Ramos (cell line): Measurements from ENCODE around the gene FITM2.
"Not testable (repeated sequence)": the region's sequence is repeated elsewhere in the genome, so short reads cannot be mapped to it uniquely, and the experiment has no call there.

Experiments
- in situ Hi-C: fragments of 300-500 bp; cut with MboI; formaldehyde crosslinking; loops from one replicate; pipeline ENCODE4 v1.14.3; 2022; ENCODE audit warnings: low sequenced_read_pairs; ENCODE audit not compliant: unreplicated experiment

The FITM2 gene

GRCh38 chr20:44310664-44311639, at the start of gene FITM2:
Gene FITM2, minus strand, starts transcription at chr20:44311202. Its CDS starts 54 bp downstream, at chr20:44311148.
- in situ Hi-C loops = loop anchor here (5.0 kb wide), 1 partner anchor 94 kb away; no protein-coding TSS in a partner anchor

GRCh38 chr20:44360221-44360620, 49.2 kb upstream of the FITM2 start:
- in situ Hi-C loops = no loop called here

- in situ Hi-C loops = no loop called here
These were observed 47.8 kb upstream of the FITM2 start for GRCh38 chr20:44358776-44359175.

GRCh38 chr20:44357555-44358125, 46.6 kb upstream of the FITM2 start:
- in situ Hi-C loops = no loop called here

- in situ Hi-C loops = no loop called here
These were observed 46.0 kb upstream of the FITM2 start for GRCh38 chr20:44357020-44357419.

- in situ Hi-C loops = no loop called here
These were observed 45.3 kb upstream of the FITM2 start for GRCh38 chr20:44356353-44356723.

- in situ Hi-C loops = no loop called here
These were observed 44.7 kb upstream of the FITM2 start, which contains the start of gene HNF4A for GRCh38 chr20:44355498-44356352. Gene HNF4A, plus strand, starts transcription at chr20:44355699. Its CDS starts 106 bp downstream, at chr20:44355805.

- in situ Hi-C loops = no loop called here
These were observed 44.0 kb upstream of the FITM2 start for GRCh38 chr20:44354979-44355497.

GRCh38 chr20:44350567-44350966, 39.6 kb upstream of the FITM2 start:
- in situ Hi-C loops = no loop called here

GRCh38 chr20:44349349-44349748, 38.3 kb upstream of the FITM2 start:
- in situ Hi-C loops = no loop called here

- in situ Hi-C loops = no loop called here
These were observed 37.2 kb upstream of the FITM2 start for GRCh38 chr20:44348168-44348659.

GRCh38 chr20:44345941-44346340, 34.9 kb upstream of the FITM2 start:
- in situ Hi-C loops = not testable (repeated sequence)

- in situ Hi-C loops = no loop called here
These were observed 34.1 kb upstream of the FITM2 start for GRCh38 chr20:44345147-44345546.

- in situ Hi-C loops = no loop called here
These were observed 33.7 kb upstream of the FITM2 start for GRCh38 chr20:44344723-44345122.

GRCh38 chr20:44343162-44343675, 32.2 kb upstream of the FITM2 start:
- in situ Hi-C loops = no loop called here

GRCh38 chr20:44342248-44342647, 31.2 kb upstream of the FITM2 start:
- in situ Hi-C loops = no loop called here

GRCh38 chr20:44336725-44337380, 25.9 kb upstream of the FITM2 start, which contains the start of gene R3HDML:
Gene R3HDML, plus strand, starts transcription at chr20:44337043. Its CDS starts 115 bp downstream, at chr20:44337158.
- in situ Hi-C loops = no loop called here

GRCh38 chr20:44336086-44336485, 25.1 kb upstream of the FITM2 start:
- in situ Hi-C loops = no loop called here

- in situ Hi-C loops = no loop called here
These were observed 24.7 kb upstream of the FITM2 start for GRCh38 chr20:44335675-44336074.
